Type B pancreatic cell (in vitro differentiated cells): ENCODE measurements around the gene INCENP. TPM values are rescaled to one million over a fixed set of nuclear protein-coding genes. Genes with fewer than 3 reads are reported as not detected.

Experiments
- DNase-seq: peaks from one replicate; pipeline ENCODE4 v3.0.0; 2021; ENCODE audit warnings: mixed read lengths; ENCODE audit not compliant: unreplicated experiment; ENCODE audit errors: extremely low spot score
- H3K27ac Mint-ChIP-seq: 2 replicates; pipeline ENCODE4 v1.8.0; 2021; ENCODE audit warnings: mild to moderate bottlenecking, mixed read lengths
- H3K27me3 Mint-ChIP-seq: 2 replicates; pipeline ENCODE4 v1.8.0; 2021; ENCODE audit warnings: mixed read lengths
- H3K36me3 Mint-ChIP-seq: 2 replicates; pipeline ENCODE4 v1.8.0; 2021; ENCODE audit warnings: mixed read lengths
- H3K4me1 Mint-ChIP-seq: one replicate; pipeline ENCODE4 v1.8.0; 2021; ENCODE audit warnings: mixed read lengths; ENCODE audit not compliant: unreplicated experiment
- H3K4me3 Mint-ChIP-seq: 2 replicates; pipeline ENCODE4 v1.8.0; 2021; ENCODE audit warnings: mild to moderate bottlenecking, mixed read lengths
- H3K9me3 Mint-ChIP-seq: 2 replicates; pipeline ENCODE4 v1.8.0; 2021; ENCODE audit warnings: mixed read lengths
- total RNA-seq: library from RNA; stranded (reverse); gene quantifications from 2 replicates; pipeline ENCODE4 v1.2.1, GENCODE V29; 2021; ENCODE audit warnings: low replicate concordance
- TF ChIP-seq, protein P1 (sequence below): fragments of 200-600 bp; sonication (generic); conservative IDR thresholded peaks from 2 replicates; pipeline ENCODE4 v1.5.0; 2021; ENCODE audit warnings: antibody characterized with exemption, mild to moderate bottlenecking

Gene INCENP
- total RNA-seq, 1 donor from 2014 or later: 96.7 TPM

DNA sequence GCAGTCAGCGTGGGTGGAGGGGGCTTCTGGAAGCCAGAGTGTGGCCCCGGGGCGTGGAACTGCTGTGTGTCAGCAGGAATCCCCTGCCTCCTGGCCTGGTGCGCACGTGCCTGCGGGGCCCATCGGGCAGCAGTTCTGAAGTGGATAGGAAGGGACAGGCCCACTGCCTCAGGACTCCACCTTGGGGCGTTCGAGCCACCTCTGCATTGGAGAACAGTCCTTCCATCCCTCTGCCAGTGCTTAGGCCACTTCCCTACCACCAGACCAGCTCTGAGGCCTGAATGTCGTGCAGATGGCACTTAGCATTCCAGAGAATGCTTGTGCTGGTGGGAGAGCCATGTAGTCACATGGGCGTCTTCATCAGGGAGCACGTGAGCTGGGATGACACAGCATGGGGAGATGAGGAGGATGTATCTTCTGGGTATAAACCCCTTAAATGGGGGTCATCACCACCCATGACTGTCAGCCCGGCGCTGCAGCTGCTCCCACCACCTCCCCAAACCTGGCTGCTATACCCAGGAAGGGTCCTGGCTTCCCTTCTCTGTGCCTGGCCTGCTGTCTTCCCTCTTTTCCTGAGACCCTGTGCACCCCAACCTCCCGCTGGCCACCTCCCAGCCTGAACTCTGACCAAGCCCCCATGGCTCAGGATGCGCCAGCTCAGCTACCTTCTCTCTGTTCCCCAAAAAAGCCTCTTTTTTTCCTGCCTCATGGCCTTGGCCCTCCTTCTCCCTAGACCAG, 9.7 kb downstream of the INCENP start:
- TF ChIP-seq, protein P1, sequence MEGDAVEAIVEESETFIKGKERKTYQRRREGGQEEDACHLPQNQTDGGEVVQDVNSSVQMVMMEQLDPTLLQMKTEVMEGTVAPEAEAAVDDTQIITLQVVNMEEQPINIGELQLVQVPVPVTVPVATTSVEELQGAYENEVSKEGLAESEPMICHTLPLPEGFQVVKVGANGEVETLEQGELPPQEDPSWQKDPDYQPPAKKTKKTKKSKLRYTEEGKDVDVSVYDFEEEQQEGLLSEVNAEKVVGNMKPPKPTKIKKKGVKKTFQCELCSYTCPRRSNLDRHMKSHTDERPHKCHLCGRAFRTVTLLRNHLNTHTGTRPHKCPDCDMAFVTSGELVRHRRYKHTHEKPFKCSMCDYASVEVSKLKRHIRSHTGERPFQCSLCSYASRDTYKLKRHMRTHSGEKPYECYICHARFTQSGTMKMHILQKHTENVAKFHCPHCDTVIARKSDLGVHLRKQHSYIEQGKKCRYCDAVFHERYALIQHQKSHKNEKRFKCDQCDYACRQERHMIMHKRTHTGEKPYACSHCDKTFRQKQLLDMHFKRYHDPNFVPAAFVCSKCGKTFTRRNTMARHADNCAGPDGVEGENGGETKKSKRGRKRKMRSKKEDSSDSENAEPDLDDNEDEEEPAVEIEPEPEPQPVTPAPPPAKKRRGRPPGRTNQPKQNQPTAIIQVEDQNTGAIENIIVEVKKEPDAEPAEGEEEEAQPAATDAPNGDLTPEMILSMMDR: no peak

DNA sequence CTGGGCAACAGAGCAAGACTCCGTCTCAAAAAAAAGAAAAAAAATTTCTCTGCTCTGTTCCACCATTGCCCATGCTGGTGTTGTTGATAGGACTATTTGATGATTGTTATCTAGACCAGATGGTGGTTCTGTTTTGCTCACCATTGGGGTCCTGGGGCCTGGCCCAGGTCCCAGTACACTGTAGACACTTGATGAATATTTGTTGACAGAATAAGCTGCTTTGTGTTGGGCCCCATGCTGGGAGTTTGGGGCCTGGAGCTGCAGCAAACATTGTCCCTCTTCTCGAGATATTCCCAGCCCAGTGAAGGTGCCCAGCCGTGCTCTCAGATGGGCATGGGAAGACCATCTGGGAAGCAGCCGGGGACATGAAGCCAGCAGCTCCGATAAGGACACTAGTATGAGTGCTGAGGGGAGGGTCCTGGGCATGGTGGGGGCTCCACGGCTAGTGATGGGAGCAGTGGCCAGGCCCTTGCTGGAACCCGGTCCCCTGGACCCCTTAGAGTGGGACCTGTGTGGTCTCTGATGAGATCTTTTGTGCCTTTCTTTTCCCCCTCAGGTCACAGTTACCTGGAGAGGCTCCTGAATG, 13.6 kb downstream of the INCENP start:
- Mint-ChIP-seq H3K27ac (no peak overlapping the region), H3K27me3 (no peaks in the 10 kb centered on the region), H3K4me3 (no peak overlapping the region), H3K9me3 (no peaks in the 10 kb centered on the region), H3K36me3 (no peaks in the 10 kb centered on the region), H3K4me1 (no peaks in the 10 kb centered on the region)
- TF ChIP-seq, protein P1: no peak
- DNase-seq: peak; percentile 51

More for the DNA sequence above, 9.7 kb downstream of the INCENP start:
- DNase-seq: no peak
- Mint-ChIP-seq H3K36me3 (peaks cover 10% of the 10 kb centered on the region), H3K27me3 (no peaks in the 10 kb centered on the region), H3K27ac (no peak overlapping the region), H3K9me3 (no peaks in the 10 kb centered on the region), H3K4me1 (no peaks in the 10 kb centered on the region), H3K4me3 (no peak overlapping the region)

DNA sequence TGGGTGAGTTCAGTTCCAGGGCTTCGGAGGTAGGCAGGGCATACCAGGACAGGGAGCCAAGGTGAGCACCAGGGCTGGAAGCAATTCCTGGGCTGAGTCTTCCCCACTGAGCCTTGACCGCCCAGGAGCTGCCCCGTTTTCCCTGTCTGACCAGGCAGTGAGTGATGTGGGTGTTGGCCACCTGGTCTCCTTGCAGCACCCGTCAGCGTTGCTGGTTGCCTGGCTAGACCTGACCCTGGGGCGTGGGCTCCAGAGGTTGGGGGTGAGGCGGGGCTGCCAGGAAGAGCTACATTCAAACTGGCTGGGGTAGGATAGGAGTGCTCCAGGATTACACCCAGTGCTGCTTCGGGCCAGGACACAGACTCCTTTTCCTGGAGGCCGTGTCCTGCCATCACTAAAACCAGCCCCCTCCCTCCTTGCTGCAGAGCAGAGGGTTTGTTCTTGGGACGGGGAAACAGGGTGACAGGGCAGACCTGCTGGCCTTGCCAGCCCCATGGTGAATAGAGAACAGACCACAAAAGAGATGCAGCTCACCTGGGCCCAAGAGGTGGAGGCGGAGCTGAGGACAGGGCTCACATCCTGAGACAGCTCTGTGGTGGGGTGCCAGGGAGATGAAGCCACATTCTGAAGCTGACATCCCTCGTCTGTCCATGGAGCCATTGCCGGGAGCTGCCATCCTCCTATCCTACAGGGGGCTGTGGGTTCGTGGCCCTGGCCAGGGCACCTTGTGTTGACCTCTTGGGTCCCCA, 14.2 kb downstream of the INCENP start:
- H3K27me3 Mint-ChIP-seq: no peaks in the 10 kb centered on the region
- TF ChIP-seq, protein P1: no peak
- no peaks in the 10 kb centered on the region for H3K36me3 Mint-ChIP-seq
- H3K9me3 Mint-ChIP-seq: no peaks in the 10 kb centered on the region
- no peak overlapping the region for H3K4me3 Mint-ChIP-seq
- no peaks in the 10 kb centered on the region for H3K4me1 Mint-ChIP-seq
- DNase-seq: peak; percentile 63
- H3K27ac Mint-ChIP-seq: no peak overlapping the region

DNA sequence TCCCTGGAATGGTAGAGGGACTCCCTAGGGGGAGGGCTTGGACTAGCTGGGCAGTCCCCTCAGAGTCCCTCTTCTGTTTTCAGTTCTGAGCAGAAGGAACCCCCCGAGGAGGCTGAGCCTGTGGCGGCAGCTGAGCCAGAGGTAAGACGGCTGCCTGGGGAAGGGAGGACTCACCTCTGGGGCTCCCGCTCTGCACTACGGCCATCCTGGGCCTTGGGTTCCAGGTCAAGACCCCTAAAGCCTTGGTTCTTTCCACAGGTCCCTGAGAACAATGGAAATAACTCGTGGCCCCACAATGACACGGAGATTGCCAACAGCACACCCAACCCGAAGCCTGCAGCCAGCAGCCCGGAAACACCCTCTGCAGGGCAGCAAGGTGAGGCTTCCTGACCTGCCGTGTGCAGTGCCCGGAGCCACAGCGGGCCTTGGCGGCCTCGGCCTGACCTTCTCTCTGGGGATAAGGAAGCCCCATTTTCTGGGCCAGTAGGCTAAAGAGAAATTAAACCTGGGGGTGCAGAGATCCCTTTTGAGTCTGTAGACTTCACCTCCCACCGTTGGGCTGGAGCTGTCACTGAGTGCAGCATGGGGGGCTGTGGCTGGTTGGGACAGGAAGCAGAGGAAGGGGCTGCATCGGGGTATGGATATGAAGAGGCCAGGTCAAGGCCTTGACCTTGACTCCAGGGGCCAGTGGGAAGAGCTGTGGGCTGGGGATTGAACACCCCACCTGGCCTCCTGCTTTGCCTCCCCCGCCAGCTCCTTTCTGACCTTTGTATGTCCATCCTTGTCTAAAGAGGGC, 15.0 kb downstream of the INCENP start:
- Mint-ChIP-seq H3K4me3 (no peak overlapping the region), H3K27ac (no peak overlapping the region), H3K9me3 (no peaks in the 10 kb centered on the region), H3K27me3 (no peaks in the 10 kb centered on the region), H3K36me3 (no peaks in the 10 kb centered on the region), H3K4me1 (no peaks in the 10 kb centered on the region)
- TF ChIP-seq, protein P1: no peak
- DNase-seq: peak; percentile 45

DNA sequence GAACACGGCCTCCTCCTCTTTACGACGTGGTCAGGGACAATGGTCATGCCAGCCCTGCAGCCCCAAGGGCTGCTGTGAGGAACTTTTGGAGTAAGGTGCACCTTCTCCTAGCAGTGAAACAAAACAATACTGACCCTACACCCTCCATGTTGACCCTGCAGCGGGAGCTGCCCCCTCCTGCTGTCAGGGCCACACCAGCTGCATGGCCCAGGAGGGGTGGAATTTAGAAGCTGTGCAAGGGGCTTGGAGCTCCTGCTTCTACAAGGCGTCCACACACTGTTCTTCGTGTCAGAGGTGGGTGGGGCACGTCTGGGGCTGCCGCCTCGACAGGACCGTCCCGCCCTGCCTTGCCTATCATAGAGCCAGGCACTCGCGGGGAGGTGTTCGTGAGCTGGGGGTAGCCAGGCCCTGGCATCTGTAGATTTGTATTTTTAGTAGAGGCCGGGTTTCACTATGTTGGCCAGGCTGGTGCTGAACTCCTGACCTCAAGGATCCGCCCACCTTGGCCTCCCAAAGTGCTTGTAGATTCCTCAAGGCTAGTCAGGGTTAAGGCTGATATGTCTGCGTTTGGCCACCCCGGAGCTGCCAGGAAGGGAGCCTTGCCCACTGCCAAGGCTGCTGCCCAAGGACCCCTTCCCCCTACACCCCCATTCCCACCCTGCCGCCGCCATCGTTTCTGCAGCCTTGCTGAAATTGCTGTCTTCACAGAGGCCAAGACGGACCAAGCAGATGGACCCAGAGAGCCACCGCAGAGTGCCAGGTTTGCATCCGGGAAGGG, 15.9 kb downstream of the INCENP start:
- H3K36me3 Mint-ChIP-seq: no peaks in the 10 kb centered on the region
- no peak overlapping the region for H3K4me3 Mint-ChIP-seq
- no peak overlapping the region for H3K27ac Mint-ChIP-seq
- TF ChIP-seq, protein P1: no peak
- H3K4me1 Mint-ChIP-seq: no peaks in the 10 kb centered on the region
- no peaks in the 10 kb centered on the region for H3K27me3 Mint-ChIP-seq
- DNase-seq: peak; percentile 64
- no peaks in the 10 kb centered on the region for H3K9me3 Mint-ChIP-seq
